ELF-1 (cell line): ENCODE results near the gene KCNK4.

Source experiments
- DNase-seq: peaks from one replicate; pipeline ENCODE4 v3.0.0-alpha.2; 2016; ENCODE audit warnings: low read depth, low spot score

KCNK4 gene

DNA sequence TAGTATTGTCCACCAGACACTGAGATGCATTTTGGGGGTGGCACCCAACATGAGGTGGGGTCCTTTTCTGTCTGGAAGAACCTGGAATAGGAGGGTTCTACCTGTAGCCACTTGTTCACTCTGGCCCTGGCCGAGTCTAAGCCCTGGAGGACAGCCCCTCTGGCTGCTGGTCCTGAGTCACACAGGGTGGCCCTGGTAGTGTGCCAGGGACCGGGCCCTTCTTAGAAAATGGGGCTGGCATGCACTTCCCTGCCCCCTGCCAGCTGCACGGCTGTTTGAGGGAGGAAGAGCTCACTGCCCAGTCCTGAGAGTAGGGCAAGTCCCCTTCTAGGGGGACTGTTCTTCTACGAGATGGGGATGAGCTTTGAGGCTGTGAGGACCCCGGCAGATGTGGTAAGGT lies 37.6 kb upstream of the KCNK4 start:
- no peak for DNase-seq

GRCh38 chr11:64254326-64254725 lies 36.8 kb upstream of the KCNK4 start:
- no peak for DNase-seq

GRCh38 chr11:64255135-64256128 lies 35.7 kb upstream of the KCNK4 start:
- no peak for DNase-seq

GRCh38 chr11:64256300-64256699 lies 34.8 kb upstream of the KCNK4 start:
- no peak for DNase-seq

- DNase-seq, result no peak
Measured at GRCh38 chr11:64258356-64258755, 32.7 kb upstream of the KCNK4 start.

GRCh38 chr11:64258946-64259532 lies 32.1 kb upstream of the KCNK4 start:
- DNase-seq, result no peak

GRCh38 chr11:64259533-64260067 lies 31.5 kb upstream of the KCNK4 start:
- DNase-seq, result no peak

GRCh38 chr11:64260147-64260708 lies 30.9 kb upstream of the KCNK4 start:
- no peak for DNase-seq

- DNase-seq, result no peak
Measured at GRCh38 chr11:64261556-64262080, 29.5 kb upstream of the KCNK4 start.

- DNase-seq, result no peak
Measured at GRCh38 chr11:64262271-64263002, 28.7 kb upstream of the KCNK4 start.

- peak; percentile 76 for DNase-seq
Measured at GRCh38 chr11:64263021-64263946, 27.8 kb upstream of the KCNK4 start.

DNA sequence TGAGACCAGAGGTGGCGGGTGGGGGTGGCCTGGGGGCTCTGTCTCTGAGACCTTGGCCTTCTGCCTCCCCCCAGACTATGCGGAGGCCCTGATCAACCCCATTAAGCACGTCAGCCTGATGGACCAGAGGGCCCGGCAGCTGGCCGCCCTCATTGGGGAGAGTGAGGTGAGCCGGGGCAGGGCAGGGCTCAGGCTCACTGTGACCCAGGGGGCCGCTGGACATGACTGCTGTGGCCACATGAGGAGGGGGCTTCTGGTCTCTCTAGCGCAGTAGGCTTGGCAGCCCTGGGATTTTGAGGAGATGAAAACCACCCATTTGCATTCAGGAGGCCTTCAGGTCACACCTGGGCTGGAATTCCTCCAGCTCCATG lies 27.2 kb upstream of the KCNK4 start:
- no peak for DNase-seq

DNA sequence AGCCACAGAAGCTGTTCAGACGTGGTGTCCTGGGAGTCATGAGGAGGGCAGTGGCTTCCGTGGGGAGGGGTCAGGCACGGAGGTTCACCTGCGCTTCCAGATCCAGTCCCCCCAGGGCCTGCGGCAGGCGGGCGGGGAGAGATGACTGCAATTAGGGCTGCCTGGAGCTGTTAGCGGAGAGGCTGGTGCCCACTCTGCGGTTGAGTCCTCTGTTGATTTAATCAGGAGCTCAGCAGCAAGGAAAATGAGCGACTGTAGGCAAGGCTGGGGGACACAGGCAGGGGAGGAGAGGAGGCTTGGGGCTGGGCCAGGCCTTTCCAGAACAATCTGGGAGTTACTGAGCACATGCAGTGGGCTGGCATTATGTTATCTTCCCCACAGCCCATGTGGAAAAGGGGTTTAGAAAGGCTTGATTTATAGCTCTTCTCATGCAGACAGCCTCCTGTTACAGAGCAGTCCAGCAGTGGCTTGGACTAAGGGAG lies 26.7 kb upstream of the KCNK4 start:
- peak; percentile 68 for DNase-seq

- no peak for DNase-seq
Measured at GRCh38 chr11:64265176-64266160, 25.6 kb upstream of the KCNK4 start.

- no peak for DNase-seq
Measured at GRCh38 chr11:64266339-64266738, 24.8 kb upstream of the KCNK4 start.

- DNase-seq, result no peak
Measured at GRCh38 chr11:64267207-64267945, 23.7 kb upstream of the KCNK4 start.

- no peak for DNase-seq
Measured at GRCh38 chr11:64268025-64268892, 22.8 kb upstream of the KCNK4 start.
